Thyroid gland (tissue), 4 donors: ENCODE measurements around the gene IQSEC1. TPM values are rescaled to one million over a fixed set of nuclear protein-coding genes. Genes with fewer than 3 reads are reported as not detected.
"Not testable (repeated sequence)": the region's sequence is repeated elsewhere in the genome, so short reads cannot be mapped to it uniquely, and the experiment has no call there.

Source experiments
- DNase-seq, 2 donors: peaks; one replicate each; pipeline ENCODE4 v3.0.0-alpha.2; 2019
- H3K27ac ChIP-seq, 3 donors: fragments of 200-600 bp; sonication (generic); 1 replicate in 2 of 3; 2 replicates in 1 of 3; pipeline ENCODE4 v1.5.1; 2016 to 2019; ENCODE audit warnings: mild to moderate bottlenecking in 1 of 3, moderate library complexity in 1 of 3
- H3K27me3 ChIP-seq: fragments of 200-600 bp; sonication (generic); one replicate; pipeline ENCODE4 v1.5.1; 2019
- H3K36me3 ChIP-seq, 2 donors: fragments of 200-600 bp; sonication (generic); one replicate each; pipeline ENCODE4 v1.5.1; 2016 to 2019
- H3K4me1 ChIP-seq, 2 donors: fragments of 200-600 bp; sonication (generic); one replicate each; pipeline ENCODE4 v1.5.1; 2017 to 2019
- H3K4me3 ChIP-seq, 3 donors: fragments of 200-600 bp; sonication (generic); replicated peaks in 1 of 3; 1 replicate in 2 of 3; 2 replicates in 1 of 3; pipeline ENCODE4 v1.5.1; 2016; ENCODE audit warnings: mild to moderate bottlenecking in 1 of 3
- H3K9me3 ChIP-seq: fragments of 200-600 bp; sonication (generic); one replicate; pipeline ENCODE4 v1.5.1; 2017
- CTCF ChIP-seq, 6 experiments: fragments of 200-600 bp in 3 of 6; fragments of 450-650 bp in 3 of 6; sonication (generic) in 3 of 6; IDR thresholded peaks; one replicate each; pipeline ENCODE4 v1.5.1; 2016 to 2019; ENCODE audit warnings: antibody characterized with exemption in 6 of 6, mild to moderate bottlenecking in 2 of 6, inconsistent platforms in 1 of 6, moderate library complexity in 1 of 6
- POLR2A ChIP-seq, 2 donors: fragments of 450-650 bp; IDR thresholded peaks; one replicate each; pipeline ENCODE4 v1.6.1; 2017; ENCODE audit warnings: antibody characterized with exemption in 2 of 2, mild to moderate bottlenecking in 2 of 2, moderate library complexity in 1 of 2
- whole genome bisulfite sequencing, 2 donors: methylation state at CpG; one replicate each; pipeline ENCODE4 v1.1.5; 2017; 5-methylcytosine and 5-hydroxymethylcytosine counted together
- intact Hi-C: fragments of 100-400 bp; cut with DNase I; formaldehyde crosslinking; loops from one replicate; pipeline ENCODE4 v1.15.1; 2023
- small RNA-seq: library from RNA; depleted of rRNA; stranded (forward); fragments of <200 nt; gene quantifications from one replicate; pipeline ENCODE3, GENCODE V24; 2016
- total RNA-seq, 4 donors: library from RNA; depleted of rRNA; stranded (reverse); fragments of >200 nt; gene quantifications; one replicate each; pipeline ENCODE4 v1.2.3, GENCODE V29; 2016

The IQSEC1 gene
- total RNA-seq, 4 donors from 2014 or later: 37.1 to 48.3 (median 38.9) TPM

GRCh38 chr3:12859840-12860239, 213.4 kb downstream of the IQSEC1 start:
- WGBS, 2 donors: 72 to 85% methylated on average over 7 of the region's 7 CpGs
- Histone ChIP-seq H3K27ac (no peak overlapping the region), H3K27me3 (no peaks in the 10 kb centered on the region), H3K9me3 (no peaks in the 10 kb centered on the region), H3K4me3 (no peak overlapping the region), H3K36me3 (no peaks in the 10 kb centered on the region), H3K4me1 (no peaks in the 10 kb centered on the region)
- TF ChIP-seq POLR2A (IDR thresholded peaks at IDR 0.05) (no peak), CTCF (IDR thresholded peaks at IDR 0.05) (no peak)
- no peak for DNase-seq
- intact Hi-C loops: no loop called here

GRCh38 chr3:12856626-12857025, 216.6 kb downstream of the IQSEC1 start:
- no peak for DNase-seq
- Histone ChIP-seq H3K36me3 (no peaks in the 10 kb centered on the region), H3K27ac (no peak overlapping the region), H3K9me3 (no peaks in the 10 kb centered on the region), H3K27me3 (no peaks in the 10 kb centered on the region), H3K4me1 (peaks cover 0 to 10% of the 10 kb centered on the region in 2 donors), H3K4me3 (no peak overlapping the region)
- intact Hi-C loops: no loop called here
- TF ChIP-seq POLR2A (IDR thresholded peaks at IDR 0.05) (no peak), CTCF (IDR thresholded peaks at IDR 0.05) (no peak)
- WGBS, 2 donors: 60 to 91% methylated on average over 1 to 4 of the region's 5 CpGs

DNA sequence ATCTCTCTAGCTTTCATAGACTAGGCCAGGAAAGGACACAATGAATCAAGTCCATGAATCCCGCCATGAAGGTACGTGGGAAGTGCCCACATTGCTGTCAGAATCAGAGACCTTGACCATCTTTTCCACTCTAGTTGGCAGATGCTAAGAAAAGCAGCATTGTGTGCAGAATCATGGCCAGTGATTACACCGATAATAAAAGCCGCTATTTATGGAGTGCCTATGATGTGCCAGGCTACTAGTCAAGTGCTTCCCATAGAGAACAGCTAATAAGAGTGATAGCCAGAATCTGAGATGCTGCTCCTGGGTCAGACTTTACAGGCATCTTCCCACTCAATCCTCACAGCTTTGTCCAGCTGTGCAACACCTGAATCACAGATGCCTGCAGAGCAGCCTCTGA, 218.7 kb downstream of the IQSEC1 start:
- H3K36me3 ChIP-seq: no peaks in the 10 kb centered on the region
- H3K4me3 ChIP-seq: no peak overlapping the region
- WGBS, 2 donors: 86 to 93% methylated on average over 4 of the region's 4 CpGs
- H3K9me3 ChIP-seq: no peaks in the 10 kb centered on the region
- TF ChIP-seq CTCF (IDR thresholded peaks at IDR 0.05) (no peak), POLR2A (IDR thresholded peaks at IDR 0.05) (no peak)
- DNase-seq: no peak
- H3K27ac ChIP-seq: no peak overlapping the region
- no peaks in the 10 kb centered on the region for H3K27me3 ChIP-seq
- intact Hi-C loops: no loop called here
- H3K4me1 ChIP-seq: peaks cover 0 to 10% of the 10 kb centered on the region in 2 donors

DNA sequence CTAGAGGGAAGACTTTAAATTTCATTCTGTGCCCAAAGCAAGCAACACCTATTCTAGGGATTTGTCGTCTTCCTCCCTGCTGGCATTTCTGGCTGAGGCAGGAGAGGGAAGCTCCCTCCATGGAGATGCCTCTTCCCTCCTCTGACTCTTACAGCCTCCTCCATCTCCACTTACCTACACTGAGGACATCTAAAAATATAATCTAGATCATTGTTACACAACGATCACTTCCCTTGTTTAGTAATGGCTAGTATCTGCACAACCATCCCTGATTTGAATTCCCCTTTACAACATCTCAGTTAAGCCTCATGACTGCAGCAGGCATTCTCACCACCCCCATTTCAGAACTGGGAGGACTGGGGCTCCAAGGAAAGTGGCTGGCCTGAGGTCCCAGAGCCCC, 219.4 kb downstream of the IQSEC1 start:
- H3K9me3 ChIP-seq, DNase-seq, H3K27me3 ChIP-seq, H3K27ac ChIP-seq, intact Hi-C loops, H3K36me3 ChIP-seq, H3K4me3 ChIP-seq: not testable (repeated sequence)
- WGBS, 2 donors: 61 to 74% methylated on average over 2 of the region's 2 CpGs
- peaks cover 0 to 10% of the 10 kb centered on the region in 2 donors for H3K4me1 ChIP-seq

GRCh38 chr3:12852201-12852600, 221.0 kb downstream of the IQSEC1 start:
- intact Hi-C loops: no loop called here
- no peaks in the 10 kb centered on the region for H3K36me3 ChIP-seq
- H3K27ac ChIP-seq: no peak overlapping the region
- no peaks in the 10 kb centered on the region for H3K27me3 ChIP-seq
- 84 to 85% methylated on average over 3 of the region's 3 CpGs for WGBS, 2 donors
- peaks cover 0 to 10% of the 10 kb centered on the region in 2 donors for H3K4me1 ChIP-seq
- no peak overlapping the region for H3K4me3 ChIP-seq
- DNase-seq: no peak
- H3K9me3 ChIP-seq: no peaks in the 10 kb centered on the region
- TF ChIP-seq CTCF (IDR thresholded peaks at IDR 0.05) (no peak), POLR2A (IDR thresholded peaks at IDR 0.05) (no peak)

Small RNAs within 50 kb of the gene (small RNA-seq; reads per million reads assigned to genes)
- gene AC034198.1 (not detected), gene AC069271.1 (not detected)

Other genes starting within 250 kb of the IQSEC1 start
- gene RPL32, start 231.9 kb downstream of the IQSEC1 start, total RNA-seq: 1,000 to 10,000 TPM in 3 of 4 donors, 100 to 1,000 TPM in 1; 809 to 4,142 (median 1,511) TPM